Stomach (tissue), 4 donors: ENCODE data around the gene DYRK1B.

Source experiments
- POLR2A ChIP-seq, 4 donors: fragments of 450-650 bp; IDR thresholded peaks; one replicate each; pipeline ENCODE4 v1.6.1; 2016; ENCODE audit warnings: antibody characterized with exemption in 4 of 4, control low read depth in 2 of 4, mild to moderate bottlenecking in 1 of 4, moderate library complexity in 1 of 4
- POLR2AphosphoS5 ChIP-seq, 3 donors: sonication (generic); formaldehyde crosslinking; IDR thresholded peaks; one replicate each; pipeline ENCODE4 v1.6.1; 2016; ENCODE audit warnings: antibody characterized with exemption in 3 of 3
- TF ChIP-seq, protein P1 (sequence below), 7 experiments: fragments of 450-650 bp in 4 of 7; fragments of 200-600 bp in 3 of 7; sonication (generic) in 3 of 7; IDR thresholded peaks; one replicate each; pipeline ENCODE4 v1.5.1; 2016 to 2019; ENCODE audit warnings: antibody characterized with exemption in 7 of 7, control low read depth in 2 of 7, mild to moderate bottlenecking in 1 of 7

DNA sequence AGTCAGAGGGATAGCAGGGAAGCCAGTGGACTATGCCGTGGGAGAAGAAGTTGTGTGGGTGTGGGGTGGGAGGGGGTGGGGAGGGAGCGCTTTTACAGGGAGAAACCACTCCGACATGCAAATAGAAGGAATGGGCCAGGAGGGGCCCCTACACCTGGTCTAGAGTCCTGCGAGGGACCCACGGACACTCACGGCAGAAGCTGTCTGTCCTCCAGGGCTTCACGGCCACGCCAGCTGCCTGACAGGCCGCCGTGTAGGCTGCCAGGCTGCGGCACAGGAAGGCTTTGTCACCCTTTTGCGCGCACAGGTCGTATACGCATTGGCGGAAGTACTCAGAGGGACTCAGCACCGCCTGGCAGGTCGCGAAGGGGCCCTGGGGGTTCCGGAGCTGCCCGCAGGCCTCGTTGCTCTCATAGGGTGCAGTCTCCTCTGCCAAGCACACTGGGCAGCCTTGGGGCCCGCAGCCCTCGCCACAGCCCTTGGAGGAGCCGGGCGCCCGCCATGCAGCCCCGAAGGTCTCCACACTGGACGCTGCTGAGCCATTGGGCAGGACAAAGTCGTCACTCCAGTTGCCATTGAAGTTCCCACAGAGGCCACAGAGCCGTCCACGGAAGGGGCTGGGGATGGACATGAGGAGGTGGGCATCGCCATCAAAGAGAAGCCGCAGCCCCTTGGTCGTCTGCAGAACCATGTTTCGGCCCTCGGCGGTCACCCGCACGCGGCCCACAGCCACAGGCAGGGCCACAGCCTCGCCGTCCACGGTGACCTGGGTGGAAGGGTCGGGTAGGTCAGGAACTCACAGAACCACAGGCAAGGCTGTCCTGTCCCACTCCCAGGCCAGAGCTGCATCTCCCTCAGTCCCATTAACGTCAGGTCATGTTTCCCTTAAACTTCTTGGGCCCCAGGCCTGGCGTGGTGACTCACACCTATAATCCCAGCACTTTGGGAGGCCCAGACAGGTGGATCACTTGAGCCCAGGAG lies 38.2 kb upstream of the DYRK1B start:
- TF ChIP-seq, protein P1, sequence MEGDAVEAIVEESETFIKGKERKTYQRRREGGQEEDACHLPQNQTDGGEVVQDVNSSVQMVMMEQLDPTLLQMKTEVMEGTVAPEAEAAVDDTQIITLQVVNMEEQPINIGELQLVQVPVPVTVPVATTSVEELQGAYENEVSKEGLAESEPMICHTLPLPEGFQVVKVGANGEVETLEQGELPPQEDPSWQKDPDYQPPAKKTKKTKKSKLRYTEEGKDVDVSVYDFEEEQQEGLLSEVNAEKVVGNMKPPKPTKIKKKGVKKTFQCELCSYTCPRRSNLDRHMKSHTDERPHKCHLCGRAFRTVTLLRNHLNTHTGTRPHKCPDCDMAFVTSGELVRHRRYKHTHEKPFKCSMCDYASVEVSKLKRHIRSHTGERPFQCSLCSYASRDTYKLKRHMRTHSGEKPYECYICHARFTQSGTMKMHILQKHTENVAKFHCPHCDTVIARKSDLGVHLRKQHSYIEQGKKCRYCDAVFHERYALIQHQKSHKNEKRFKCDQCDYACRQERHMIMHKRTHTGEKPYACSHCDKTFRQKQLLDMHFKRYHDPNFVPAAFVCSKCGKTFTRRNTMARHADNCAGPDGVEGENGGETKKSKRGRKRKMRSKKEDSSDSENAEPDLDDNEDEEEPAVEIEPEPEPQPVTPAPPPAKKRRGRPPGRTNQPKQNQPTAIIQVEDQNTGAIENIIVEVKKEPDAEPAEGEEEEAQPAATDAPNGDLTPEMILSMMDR (IDR thresholded peaks at IDR 0.05), result no peak
- TF ChIP-seq POLR2A (IDR thresholded peaks at IDR 0.05), result no peak
- TF ChIP-seq POLR2AphosphoS5 (IDR thresholded peaks at IDR 0.05), result no peak
